Measurements from ENCODE around the gene ATXN2. TPM values are rescaled to one million over a fixed set of nuclear protein-coding genes. Genes with fewer than 3 reads are reported as not detected.
A peak's percentile ranks its signal among the peaks of the same experiment; 100 is the strongest.

Gene ATXN2
- total and polyA plus RNA-seq, 9 of the 15 experiments (the other 6 are each of a cell fraction or from before 2014, with no cell fraction given): 16.8 to 67.8 (median 29.3) TPM

DNA sequence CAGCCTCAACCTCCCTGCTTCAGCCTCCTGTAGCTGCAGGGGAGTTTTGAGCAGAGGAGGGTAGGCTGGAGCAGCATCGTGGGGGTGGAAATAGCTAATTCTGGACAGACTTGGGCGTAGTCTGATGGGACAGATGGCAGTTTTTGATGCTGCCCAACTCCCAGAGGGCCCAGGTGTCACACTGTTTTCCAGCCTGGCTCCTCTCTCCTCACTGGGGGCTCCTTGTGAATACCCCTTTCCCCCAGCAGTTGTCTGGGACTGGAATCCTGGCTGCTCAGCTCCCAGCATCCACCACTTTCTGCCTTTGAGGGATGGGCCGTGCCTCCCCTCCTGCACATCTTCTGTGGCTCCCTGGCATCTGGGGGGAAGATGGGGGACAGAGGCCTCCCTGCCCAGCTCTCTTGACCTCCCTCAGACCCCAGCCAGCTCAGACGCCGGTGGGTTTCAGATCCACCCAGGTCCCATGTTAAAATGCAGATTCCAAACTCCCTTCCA is 159.4 kb downstream of the ATXN2 start:
- ChIA-PET CTCF (ENCODE audit: low intra/inter-chr PET ratio) (no interaction called here), POLR2A (no interaction called here)
- H4K20me1 ChIP-seq (replicated peaks; ENCODE audit: control insufficient read depth, insufficient read depth, low read length): peaks cover 60% of the 10 kb centered on the region
- no peaks in the 10 kb centered on the region for H3K27me3 ChIP-seq (ENCODE audit: control insufficient read depth in 2 of 2, insufficient read depth in 2 of 2, low read length in 2 of 2)
- H2AFZ ChIP-seq (ENCODE audit: low read depth, low read length): no peak overlapping the region
- no peak for FAIRE-seq
- no TSS peak for BruUV-seq (replicated peaks)
- in situ Hi-C loops (cut with MboI): no loop called here
- H3K4me1 ChIP-seq (replicated peaks in 1 of 2; ENCODE audit: control insufficient read depth in 2 of 2, insufficient read depth in 2 of 2, low read length in 2 of 2): peaks cover 16 to 44% of the 10 kb centered on the region in 2 experiments
- peak overlapping the region in 1 of 2 experiments; percentile 14; a peak in 1 of 4 replicates for H3K9ac ChIP-seq (ENCODE audit: insufficient read depth in 1 of 2, low read depth in 2 of 2, low read length in 2 of 2)
- 86% methylated on average over 5 of the region's 5 CpGs for WGBS (ENCODE audit: insufficient coverage, low coverage, missing lambda C conversion rate)
- no peaks in the 10 kb centered on the region for H3K9me3 ChIP-seq (replicated peaks; ENCODE audit: control insufficient read depth, insufficient read depth, low read depth, low read length)
- H3K4me2 ChIP-seq (ENCODE audit: insufficient read depth, low read length): no peak overlapping the region
- ATAC-seq: no peak
- H3K36me3 ChIP-seq (ENCODE audit: control insufficient read depth, insufficient read depth, low read length): peaks cover 80% of the 10 kb centered on the region; the same call in 2 of the 3 replicates
- intact Hi-C loops (cut with micrococcal nuclease): no loop called here
- no peak overlapping the region for H3K4me3 ChIP-seq
- H3K79me2 ChIP-seq (ENCODE audit: control insufficient read depth, insufficient read depth, low read length): peaks cover 93% of the 10 kb centered on the region
- peaks cover 8% of the 10 kb centered on the region for H3K9me1 ChIP-seq (ENCODE audit: control insufficient read depth, insufficient read depth, low read length)
- peak overlapping the region; percentile 36; the same call in 1 of the 3 replicates for H3K27ac ChIP-seq (ENCODE audit: extremely low read depth, low read depth, low read length)
- DNase-seq (ENCODE audit: extremely low read depth in 1 of 4, low spot score in 3 of 4): no peak
- TF ChIP-seq POLR2A (conservative IDR thresholded peaks at IDR 0.05) (0 out of 2 replicates have a peak, but pooled peaks have one; percentile 5), ZNF224 (CRISPR knock-in tag; IDR thresholded peaks at IDR 0.05) (no peak), POLR2G (IDR thresholded peaks at IDR 0.05; ENCODE audit: low read depth, low read length) (peak; percentile 31; the same call in 1 of the 2 replicates)

DNA sequence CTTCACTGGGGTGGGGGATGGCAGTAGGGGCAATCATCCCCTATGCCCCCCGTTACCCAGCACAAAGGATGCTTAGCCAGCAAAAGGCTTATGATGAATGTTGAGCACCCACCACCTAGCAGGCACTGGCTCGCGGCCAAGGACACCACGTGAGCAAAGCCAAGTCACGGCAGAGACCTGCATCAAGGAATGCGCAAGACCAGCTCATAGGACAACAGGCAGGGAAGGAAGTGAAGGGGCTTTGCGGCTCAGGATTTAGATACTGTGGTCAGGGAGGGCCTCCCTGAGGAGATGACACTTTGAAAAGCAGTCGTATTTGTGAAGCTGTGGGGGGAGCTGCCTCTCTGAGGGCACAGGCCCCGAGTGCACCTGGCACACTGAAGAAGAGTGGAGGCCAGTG is 160.6 kb downstream of the ATXN2 start:
- peak; percentile 11 for FAIRE-seq
- H3K9me1 ChIP-seq (ENCODE audit: control insufficient read depth, insufficient read depth, low read length): peaks cover 3% of the 10 kb centered on the region
- ChIA-PET CTCF (ENCODE audit: low intra/inter-chr PET ratio) (interaction anchor here (0.7 kb wide), 1 partner anchor 42 kb away, joined by 3 read pairs; no protein-coding TSS in a partner anchor), POLR2A (interaction anchor here (0.6 to 1.6 kb wide), 6 partner anchors 9 to 55 kb away, joined by 3 read pairs; no protein-coding TSS in a partner anchor)
- peak overlapping the region; percentile 20; the same call in 1 of the 2 replicates for H3K4me2 ChIP-seq (ENCODE audit: insufficient read depth, low read length)
- H3K9ac ChIP-seq (ENCODE audit: insufficient read depth in 1 of 2, low read depth in 2 of 2, low read length in 2 of 2): peak overlapping the region in 1 of 2 experiments; percentile 84; a peak in 2 of 4 replicates
- ATAC-seq: no peak; the same call in 2 of the 3 replicates
- intact Hi-C loops (cut with micrococcal nuclease) (no loop called here), in situ Hi-C loops (cut with MboI) (no loop called here)
- 49% methylated on average over 9 of the region's 9 CpGs for WGBS (ENCODE audit: insufficient coverage, low coverage, missing lambda C conversion rate)
- H3K9me3 ChIP-seq (replicated peaks; ENCODE audit: control insufficient read depth, insufficient read depth, low read depth, low read length): no peaks in the 10 kb centered on the region
- BruUV-seq (replicated peaks): no TSS peak
- peaks cover 82% of the 10 kb centered on the region; the same call in 2 of the 3 replicates for H3K36me3 ChIP-seq (ENCODE audit: control insufficient read depth, insufficient read depth, low read length)
- H3K4me1 ChIP-seq (replicated peaks in 1 of 2; ENCODE audit: control insufficient read depth in 2 of 2, insufficient read depth in 2 of 2, low read length in 2 of 2): peaks cover 16 to 42% of the 10 kb centered on the region in 2 experiments
- peak overlapping the region; percentile 53; the same call in 2 of the 3 replicates for H3K27ac ChIP-seq (ENCODE audit: extremely low read depth, low read depth, low read length)
- H3K79me2 ChIP-seq (ENCODE audit: control insufficient read depth, insufficient read depth, low read length): peaks cover 95% of the 10 kb centered on the region
- H3K27me3 ChIP-seq (ENCODE audit: control insufficient read depth in 2 of 2, insufficient read depth in 2 of 2, low read length in 2 of 2): no peaks in the 10 kb centered on the region
- no peak overlapping the region for H3K4me3 ChIP-seq
- peaks cover 61% of the 10 kb centered on the region for H4K20me1 ChIP-seq (replicated peaks; ENCODE audit: control insufficient read depth, insufficient read depth, low read length)
- no peak overlapping the region for H2AFZ ChIP-seq (ENCODE audit: low read depth, low read length)
- DNase-seq (ENCODE audit: extremely low read depth in 1 of 4, low spot score in 3 of 4): peak in 1 of 4 experiments; percentile 50
- TF ChIP-seq FOXA3 (CRISPR knock-in tag; conservative IDR thresholded peaks at IDR 0.05 in 1 of 2, IDR thresholded peaks at IDR 0.05 in 1 of 2): no peak
- TF ChIP-seq, protein P1, sequence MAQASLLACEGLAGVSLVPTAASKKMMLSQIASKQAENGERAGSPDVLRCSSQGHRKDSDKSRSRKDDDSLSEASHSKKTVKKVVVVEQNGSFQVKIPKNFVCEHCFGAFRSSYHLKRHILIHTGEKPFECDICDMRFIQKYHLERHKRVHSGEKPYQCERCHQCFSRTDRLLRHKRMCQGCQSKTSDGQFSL (CRISPR knock-in tag; IDR thresholded peaks at IDR 0.05): 0 out of 2 replicates have a peak, but pooled peaks have one; percentile 12
- TF ChIP-seq, protein P1 (tag; IDR thresholded peaks at IDR 0.05): no peak
- TF ChIP-seq TCFL5 (CRISPR knock-in tag; conservative IDR thresholded peaks at IDR 0.05): no peak
- no peak for TF ChIP-seq HLTF (IDR thresholded peaks at IDR 0.05)
- peak; percentile 85 for TF ChIP-seq NFIC (IDR thresholded peaks at IDR 0.05)
- TF ChIP-seq PHTF2 (CRISPR knock-in tag; IDR thresholded peaks at IDR 0.05): no peak
- TF ChIP-seq WHSC1 (IDR thresholded peaks at IDR 0.05; ENCODE audit: low read length): no peak
- TF ChIP-seq MEIS2 (IDR thresholded peaks at IDR 0.05; ENCODE audit: partially characterized antibody): no peak
- TF ChIP-seq BRD4 (IDR thresholded peaks at IDR 0.05): no peak
- TF ChIP-seq, protein P2, sequence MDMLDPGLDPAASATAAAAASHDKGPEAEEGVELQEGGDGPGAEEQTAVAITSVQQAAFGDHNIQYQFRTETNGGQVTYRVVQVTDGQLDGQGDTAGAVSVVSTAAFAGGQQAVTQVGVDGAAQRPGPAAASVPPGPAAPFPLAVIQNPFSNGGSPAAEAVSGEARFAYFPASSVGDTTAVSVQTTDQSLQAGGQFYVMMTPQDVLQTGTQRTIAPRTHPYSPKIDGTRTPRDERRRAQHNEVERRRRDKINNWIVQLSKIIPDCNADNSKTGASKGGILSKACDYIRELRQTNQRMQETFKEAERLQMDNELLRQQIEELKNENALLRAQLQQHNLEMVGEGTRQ (CRISPR knock-in tag; IDR thresholded peaks at IDR 0.05): peak; percentile 44

Measured in K562 (cell line).